ENCODE results near the gene RPS6KA2. TPM values are rescaled to one million over a fixed set of nuclear protein-coding genes. Genes with fewer than 3 reads are reported as not detected.

Gene RPS6KA2
- total RNA-seq, 1 experiment from 2014 or later = 7.2 TPM

DNA sequence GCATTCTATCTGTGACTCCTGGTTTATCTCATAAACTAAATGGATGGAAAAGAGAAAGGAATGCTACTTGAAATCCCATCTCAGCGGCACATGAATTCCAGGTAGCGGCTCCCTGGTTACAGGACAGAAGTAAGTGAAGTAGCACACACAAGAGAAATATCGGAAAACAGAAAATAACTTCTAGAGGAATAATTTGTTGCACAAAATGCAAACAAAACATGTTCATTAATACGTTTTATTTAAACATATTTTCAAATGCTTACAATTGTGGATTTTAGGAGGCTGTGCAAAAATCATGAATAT is 26.5 kb upstream of the RPS6KA2 start:
- Histone ChIP-seq H3K4me2 (ENCODE audit: low read depth, low read length, poor library complexity, severe bottlenecking) (no peak overlapping the region), H3K9me2 (replicated peaks; ENCODE audit: insufficient read depth, low read length) (no peaks in the 10 kb centered on the region), H3K4me3 (ENCODE audit: low read length) (no peak overlapping the region), H4K20me1 (ENCODE audit: insufficient read depth, low read depth, low read length) (no peaks in the 10 kb centered on the region), H2AFZ (ENCODE audit: low read length) (no peak overlapping the region), H3K27me3 (ENCODE audit: low read length) (no peaks in the 10 kb centered on the region), H3K36me3 (ENCODE audit: insufficient read depth, low read length) (no peaks in the 10 kb centered on the region), H3K79me2 (ENCODE audit: low read length) (no peaks in the 10 kb centered on the region), H3K9me3 (ENCODE audit: low read length) (no peaks in the 10 kb centered on the region), H3K4me1 (ENCODE audit: low read length) (peaks cover 19% of the 10 kb centered on the region), H3K27ac (ENCODE audit: low read length) (no peak overlapping the region), H3K9ac (ENCODE audit: low read length) (no peak overlapping the region)
- DNase-seq = no peak

- H4K20me1 ChIP-seq (ENCODE audit: insufficient read depth, low read depth, low read length) = no peaks in the 10 kb centered on the region
- no peak overlapping the region for H3K4me2 ChIP-seq (ENCODE audit: low read depth, low read length, poor library complexity, severe bottlenecking)
- H3K9me3 ChIP-seq (ENCODE audit: low read length) = no peaks in the 10 kb centered on the region
- H3K36me3 ChIP-seq (ENCODE audit: insufficient read depth, low read length) = no peaks in the 10 kb centered on the region
- no peak overlapping the region for H2AFZ ChIP-seq (ENCODE audit: low read length)
- H3K79me2 ChIP-seq (ENCODE audit: low read length) = no peaks in the 10 kb centered on the region
- no peak overlapping the region for H3K9ac ChIP-seq (ENCODE audit: low read length)
- no peak for DNase-seq
- no peaks in the 10 kb centered on the region for H3K9me2 ChIP-seq (replicated peaks; ENCODE audit: insufficient read depth, low read length)
- no peaks in the 10 kb centered on the region for H3K27me3 ChIP-seq (ENCODE audit: low read length)
- no peak overlapping the region for H3K4me3 ChIP-seq (ENCODE audit: low read length)
- peaks cover 9% of the 10 kb centered on the region for H3K4me1 ChIP-seq (ENCODE audit: low read length)
- H3K27ac ChIP-seq (ENCODE audit: low read length) = no peak overlapping the region
Measured at GRCh38 chr6:166650824-166651807, 24.1 kb upstream of the RPS6KA2 start.

- DNase-seq = no peak
- Histone ChIP-seq H3K27me3 (ENCODE audit: low read length) (no peaks in the 10 kb centered on the region), H3K4me1 (ENCODE audit: low read length) (peaks cover 9% of the 10 kb centered on the region), H4K20me1 (ENCODE audit: insufficient read depth, low read depth, low read length) (no peaks in the 10 kb centered on the region), H3K27ac (ENCODE audit: low read length) (no peak overlapping the region), H2AFZ (ENCODE audit: low read length) (no peak overlapping the region), H3K4me3 (ENCODE audit: low read length) (no peak overlapping the region), H3K9me3 (ENCODE audit: low read length) (no peaks in the 10 kb centered on the region), H3K79me2 (ENCODE audit: low read length) (no peaks in the 10 kb centered on the region), H3K4me2 (ENCODE audit: low read depth, low read length, poor library complexity, severe bottlenecking) (no peak overlapping the region), H3K9ac (ENCODE audit: low read length) (no peak overlapping the region), H3K36me3 (ENCODE audit: insufficient read depth, low read length) (no peaks in the 10 kb centered on the region), H3K9me2 (replicated peaks; ENCODE audit: insufficient read depth, low read length) (no peaks in the 10 kb centered on the region)
Measured at GRCh38 chr6:166650047-166650446, 23.0 kb upstream of the RPS6KA2 start.

DNA sequence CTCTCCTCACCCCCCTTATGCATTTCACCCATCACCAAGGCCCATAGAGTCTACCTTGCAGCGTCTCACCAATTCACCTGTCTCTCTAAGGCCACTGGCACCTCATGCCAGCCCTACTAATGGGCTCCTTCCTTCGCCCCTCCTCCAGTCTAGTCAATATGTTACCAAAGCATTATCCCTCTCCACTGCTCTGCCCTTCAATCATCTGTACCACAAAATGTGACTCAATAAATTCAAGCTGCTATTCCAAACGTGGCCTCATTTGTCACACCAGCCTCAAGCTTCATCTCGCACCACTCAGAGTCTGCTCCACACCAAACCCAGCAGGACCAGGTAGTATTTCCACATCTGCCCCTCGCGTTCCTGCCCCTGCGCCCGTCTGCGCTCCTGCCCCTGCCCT is 21.8 kb upstream of the RPS6KA2 start:
- H3K4me2 ChIP-seq (ENCODE audit: low read depth, low read length, poor library complexity, severe bottlenecking) = no peak overlapping the region
- no peaks in the 10 kb centered on the region for H3K9me2 ChIP-seq (replicated peaks; ENCODE audit: insufficient read depth, low read length)
- no peak overlapping the region for H2AFZ ChIP-seq (ENCODE audit: low read length)
- no peaks in the 10 kb centered on the region for H4K20me1 ChIP-seq (ENCODE audit: insufficient read depth, low read depth, low read length)
- no peak overlapping the region for H3K9ac ChIP-seq (ENCODE audit: low read length)
- H3K27me3 ChIP-seq (ENCODE audit: low read length) = no peaks in the 10 kb centered on the region
- H3K4me3 ChIP-seq (ENCODE audit: low read length) = no peak overlapping the region
- H3K27ac ChIP-seq (ENCODE audit: low read length) = no peak overlapping the region
- no peak for DNase-seq
- H3K9me3 ChIP-seq (ENCODE audit: low read length) = no peaks in the 10 kb centered on the region
- peaks cover 5% of the 10 kb centered on the region for H3K4me1 ChIP-seq (ENCODE audit: low read length)
- H3K36me3 ChIP-seq (ENCODE audit: insufficient read depth, low read length) = no peaks in the 10 kb centered on the region
- H3K79me2 ChIP-seq (ENCODE audit: low read length) = no peaks in the 10 kb centered on the region

- no peaks in the 10 kb centered on the region for H3K36me3 ChIP-seq (ENCODE audit: insufficient read depth, low read length)
- no peak overlapping the region for H2AFZ ChIP-seq (ENCODE audit: low read length)
- H3K4me1 ChIP-seq (ENCODE audit: low read length) = peaks cover 5% of the 10 kb centered on the region
- H4K20me1 ChIP-seq (ENCODE audit: insufficient read depth, low read depth, low read length) = no peaks in the 10 kb centered on the region
- H3K4me3 ChIP-seq (ENCODE audit: low read length) = no peak overlapping the region
- H3K27ac ChIP-seq (ENCODE audit: low read length) = no peak overlapping the region
- no peaks in the 10 kb centered on the region for H3K9me3 ChIP-seq (ENCODE audit: low read length)
- DNase-seq = no peak
- H3K9me2 ChIP-seq (replicated peaks; ENCODE audit: insufficient read depth, low read length) = no peaks in the 10 kb centered on the region
- no peaks in the 10 kb centered on the region for H3K27me3 ChIP-seq (ENCODE audit: low read length)
- no peaks in the 10 kb centered on the region for H3K79me2 ChIP-seq (ENCODE audit: low read length)
- no peak overlapping the region for H3K4me2 ChIP-seq (ENCODE audit: low read depth, low read length, poor library complexity, severe bottlenecking)
- H3K9ac ChIP-seq (ENCODE audit: low read length) = no peak overlapping the region
Measured at GRCh38 chr6:166647896-166648295, 20.8 kb upstream of the RPS6KA2 start.

- Histone ChIP-seq H3K4me2 (ENCODE audit: low read depth, low read length, poor library complexity, severe bottlenecking) (no peak overlapping the region), H3K9me3 (ENCODE audit: low read length) (no peaks in the 10 kb centered on the region), H3K4me1 (ENCODE audit: low read length) (peaks cover 5% of the 10 kb centered on the region), H3K9me2 (replicated peaks; ENCODE audit: insufficient read depth, low read length) (no peaks in the 10 kb centered on the region), H4K20me1 (ENCODE audit: insufficient read depth, low read depth, low read length) (no peaks in the 10 kb centered on the region), H3K27ac (ENCODE audit: low read length) (no peak overlapping the region), H3K27me3 (ENCODE audit: low read length) (no peaks in the 10 kb centered on the region), H3K79me2 (ENCODE audit: low read length) (no peaks in the 10 kb centered on the region), H3K9ac (ENCODE audit: low read length) (no peak overlapping the region), H3K4me3 (ENCODE audit: low read length) (no peak overlapping the region), H3K36me3 (ENCODE audit: insufficient read depth, low read length) (no peaks in the 10 kb centered on the region), H2AFZ (ENCODE audit: low read length) (no peak overlapping the region)
- DNase-seq = no peak
Measured at GRCh38 chr6:166646716-166647115, 19.7 kb upstream of the RPS6KA2 start.

DNA sequence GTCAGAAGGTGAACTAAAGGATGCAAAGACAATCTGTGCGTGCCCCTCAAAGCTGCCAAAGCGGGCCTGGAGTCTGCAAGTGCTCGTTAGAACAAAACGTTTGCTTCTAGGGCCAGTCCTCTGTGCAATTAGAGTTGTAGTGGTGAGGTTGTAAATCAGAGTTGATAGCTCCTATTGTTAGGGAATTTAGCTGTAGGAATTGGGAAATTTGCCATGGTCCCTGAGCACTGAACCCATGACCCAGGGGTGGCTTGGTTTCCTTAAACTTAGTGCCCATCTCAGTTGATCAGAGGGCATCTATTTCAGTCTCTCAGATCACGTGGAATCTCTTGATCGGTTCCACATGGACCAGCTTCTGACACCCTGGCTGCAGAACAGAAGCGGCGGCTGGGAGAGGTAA is 18.8 kb upstream of the RPS6KA2 start:
- Histone ChIP-seq H3K27me3 (ENCODE audit: low read length) (no peaks in the 10 kb centered on the region), H3K36me3 (ENCODE audit: insufficient read depth, low read length) (no peaks in the 10 kb centered on the region), H3K9me2 (replicated peaks; ENCODE audit: insufficient read depth, low read length) (no peaks in the 10 kb centered on the region), H3K9me3 (ENCODE audit: low read length) (no peaks in the 10 kb centered on the region), H3K79me2 (ENCODE audit: low read length) (no peaks in the 10 kb centered on the region), H2AFZ (ENCODE audit: low read length) (no peak overlapping the region), H3K4me2 (ENCODE audit: low read depth, low read length, poor library complexity, severe bottlenecking) (no peak overlapping the region), H3K4me1 (ENCODE audit: low read length) (peaks cover 5% of the 10 kb centered on the region), H3K9ac (ENCODE audit: low read length) (no peak overlapping the region), H3K27ac (ENCODE audit: low read length) (no peak overlapping the region), H3K4me3 (ENCODE audit: low read length) (no peak overlapping the region), H4K20me1 (ENCODE audit: insufficient read depth, low read depth, low read length) (no peaks in the 10 kb centered on the region)
- no peak for DNase-seq

- no peaks in the 10 kb centered on the region for H3K27me3 ChIP-seq (ENCODE audit: low read length)
- H3K79me2 ChIP-seq (ENCODE audit: low read length) = no peaks in the 10 kb centered on the region
- no peak overlapping the region for H3K4me2 ChIP-seq (ENCODE audit: low read depth, low read length, poor library complexity, severe bottlenecking)
- H3K27ac ChIP-seq (ENCODE audit: low read length) = no peak overlapping the region
- no peak overlapping the region for H2AFZ ChIP-seq (ENCODE audit: low read length)
- H3K9me3 ChIP-seq (ENCODE audit: low read length) = no peaks in the 10 kb centered on the region
- no peak overlapping the region for H3K4me3 ChIP-seq (ENCODE audit: low read length)
- no peaks in the 10 kb centered on the region for H3K9me2 ChIP-seq (replicated peaks; ENCODE audit: insufficient read depth, low read length)
- H3K4me1 ChIP-seq (ENCODE audit: low read length) = peaks cover 5% of the 10 kb centered on the region; the same call in 1 of the 2 replicates
- DNase-seq = no peak
- no peaks in the 10 kb centered on the region for H3K36me3 ChIP-seq (ENCODE audit: insufficient read depth, low read length)
- no peak overlapping the region for H3K9ac ChIP-seq (ENCODE audit: low read length)
- no peaks in the 10 kb centered on the region for H4K20me1 ChIP-seq (ENCODE audit: insufficient read depth, low read depth, low read length)
Measured at GRCh38 chr6:166644681-166645080, 17.6 kb upstream of the RPS6KA2 start.
